SK-N-SH (cell line): Measurements from ENCODE around the gene PANK3.

ENCODE experiments used
- CTCF ChIP-seq: fragments of 200-600 bp; sonication (generic); IDR thresholded peaks from 2 replicates; pipeline ENCODE4 v1.6.1; 2017; ENCODE audit warnings: antibody characterized with exemption, mild to moderate bottlenecking, moderate library complexity
- EP300 ChIP-seq, 2 experiments: IDR thresholded peaks; 2 replicates each; pipeline versions ENCODE4 v1.4.0 to v1.6.1; 2012; ENCODE audit warnings: borderline replicate concordance in 1 of 2, low read depth in 1 of 2, low read length in 1 of 2
- GABPA ChIP-seq: IDR thresholded peaks from 2 replicates; pipeline ENCODE4 v1.4.0; 2012; ENCODE audit warnings: low read depth, mild to moderate bottlenecking
- GATA2 ChIP-seq: sonication (generic); formaldehyde crosslinking; IDR thresholded peaks from 2 replicates; pipeline ENCODE4 v1.5.0; 2020; ENCODE audit warnings: mild to moderate bottlenecking, missing genetic modification reagents
- RXRA ChIP-seq: IDR thresholded peaks from 2 replicates; pipeline ENCODE4 v1.4.0; 2012; ENCODE audit warnings: low read depth, mild to moderate bottlenecking, borderline replicate concordance
- TAF1 ChIP-seq: IDR thresholded peaks from 2 replicates; pipeline ENCODE4 v1.6.1; 2012; ENCODE audit warnings: low read depth, mild to moderate bottlenecking, low read length, moderate library complexity, borderline replicate concordance

GRCh38 chr5:168531191-168531590 lies 48.0 kb downstream of the PANK3 start:
- TF ChIP-seq GATA2: no peak
- no peak for TF ChIP-seq CTCF
- no peak for TF ChIP-seq EP300 (IDR thresholded peaks at IDR 0.05; ENCODE audit: borderline replicate concordance in 1 of 2, low read depth in 1 of 2, low read length in 1 of 2)
- no peak for TF ChIP-seq TAF1
- no peak for TF ChIP-seq GABPA
- TF ChIP-seq RXRA: no peak
